Inflammatory macrophage treated with lipopolysaccharide for 1 hour (primary cell): ENCODE data around the gene SLC6A8.

Source experiments
- DNase-seq, 2 donors: peaks; one replicate each; pipeline ENCODE4 v3.0.0-alpha.2; 2020 to 2022

Gene SLC6A8

GRCh38 chrX:153648358-153649177, 39.2 kb upstream of the SLC6A8 start:
- DNase-seq, result no peak

- DNase-seq, result peak; percentile 24 to 38
These were observed 38.4 kb upstream of the SLC6A8 start for GRCh38 chrX:153649178-153649914.

GRCh38 chrX:153649915-153650782, 37.6 kb upstream of the SLC6A8 start:
- no peak for DNase-seq

GRCh38 chrX:153650959-153651358, 36.8 kb upstream of the SLC6A8 start:
- no peak for DNase-seq

- DNase-seq, result peak in 1 of 2 donors; percentile 23
These were observed 36.1 kb upstream of the SLC6A8 start for GRCh38 chrX:153651540-153652079.

- DNase-seq, result no peak
These were observed 34.2 kb upstream of the SLC6A8 start for GRCh38 chrX:153653556-153653955.

- DNase-seq, result no peak
These were observed 30.6 kb upstream of the SLC6A8 start for GRCh38 chrX:153657161-153657560.

GRCh38 chrX:153659268-153659667, 28.5 kb upstream of the SLC6A8 start:
- no peak for DNase-seq

GRCh38 chrX:153662266-153662665, 25.5 kb upstream of the SLC6A8 start:
- DNase-seq, result peak in 1 of 2 donors; percentile 35

GRCh38 chrX:153665726-153666306, 21.9 kb upstream of the SLC6A8 start:
- DNase-seq, result no peak

GRCh38 chrX:153667281-153667955, 20.3 kb upstream of the SLC6A8 start:
- DNase-seq, result no peak

- peak; percentile 59 to 89 for DNase-seq
These were observed 19.8 kb upstream of the SLC6A8 start for GRCh38 chrX:153667956-153668396.

GRCh38 chrX:153668423-153669173, 19.1 kb upstream of the SLC6A8 start:
- no peak for DNase-seq

- peak in 1 of 2 donors; percentile 10 for DNase-seq
These were observed 18.4 kb upstream of the SLC6A8 start for GRCh38 chrX:153669174-153669890.

- DNase-seq, result no peak
These were observed 17.6 kb upstream of the SLC6A8 start for GRCh38 chrX:153669901-153670731.

GRCh38 chrX:153670748-153671588, 16.8 kb upstream of the SLC6A8 start:
- no peak for DNase-seq

GRCh38 chrX:153671589-153672530, 15.9 kb upstream of the SLC6A8 start:
- no peak for DNase-seq
